HG02588 (cell line): ENCODE data around the gene ETFRF1.
A peak's percentile ranks its signal among the peaks of the same experiment; 100 is the strongest.

ENCODE experiments used
- ATAC-seq: cut with Tn5 transposase; IDR thresholded peaks from one replicate; pipeline ENCODE4 v1.9.1; 2021; ENCODE audit warnings: mild to moderate bottlenecking, moderate library complexity; ENCODE audit not compliant: unreplicated experiment

The ETFRF1 gene

GRCh38 chr12:25208554-25208953, 13.5 kb downstream of the ETFRF1 start:
- ATAC-seq, result no peak

DNA sequence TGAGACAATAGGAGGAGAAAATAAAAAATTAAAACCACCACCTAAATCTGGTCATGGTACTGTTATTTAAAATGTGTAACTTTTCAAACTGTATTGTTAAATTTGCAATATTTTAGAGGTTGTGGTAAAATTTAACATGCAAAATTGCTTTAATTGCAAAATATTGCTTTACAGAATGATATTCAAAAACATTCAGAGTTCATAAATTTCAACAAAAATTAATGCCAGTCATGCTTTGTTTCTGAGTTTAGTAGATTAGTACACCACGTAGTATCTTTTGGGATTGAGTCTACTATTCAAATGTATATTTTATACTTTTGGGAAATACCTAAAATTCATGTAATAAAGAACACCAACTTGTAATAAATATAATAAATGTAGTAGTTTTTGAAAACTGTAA, 18.3 kb downstream of the ETFRF1 start:
- no peak for ATAC-seq

GRCh38 chr12:25236190-25236589, 41.2 kb downstream of the ETFRF1 start:
- no peak for ATAC-seq

DNA sequence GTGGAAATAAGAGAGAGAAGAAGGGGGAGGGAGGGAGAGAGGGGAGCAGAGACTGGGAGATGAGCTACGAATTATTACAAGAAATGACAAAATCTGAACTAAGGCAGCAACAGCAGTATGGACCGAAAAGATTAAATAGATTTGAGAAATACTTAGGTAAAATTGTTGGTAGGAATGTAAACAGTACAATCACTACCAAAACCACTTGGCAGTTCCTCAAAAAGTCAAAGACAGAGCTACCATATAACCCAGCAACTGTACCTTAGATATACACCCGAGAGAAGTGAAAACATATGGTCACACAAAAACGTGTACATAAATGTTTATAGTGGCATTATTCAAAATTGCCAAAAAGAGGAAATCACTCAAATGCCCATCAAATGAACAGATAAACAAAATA, 41.6 kb downstream of the ETFRF1 start:
- ATAC-seq, result no peak

DNA sequence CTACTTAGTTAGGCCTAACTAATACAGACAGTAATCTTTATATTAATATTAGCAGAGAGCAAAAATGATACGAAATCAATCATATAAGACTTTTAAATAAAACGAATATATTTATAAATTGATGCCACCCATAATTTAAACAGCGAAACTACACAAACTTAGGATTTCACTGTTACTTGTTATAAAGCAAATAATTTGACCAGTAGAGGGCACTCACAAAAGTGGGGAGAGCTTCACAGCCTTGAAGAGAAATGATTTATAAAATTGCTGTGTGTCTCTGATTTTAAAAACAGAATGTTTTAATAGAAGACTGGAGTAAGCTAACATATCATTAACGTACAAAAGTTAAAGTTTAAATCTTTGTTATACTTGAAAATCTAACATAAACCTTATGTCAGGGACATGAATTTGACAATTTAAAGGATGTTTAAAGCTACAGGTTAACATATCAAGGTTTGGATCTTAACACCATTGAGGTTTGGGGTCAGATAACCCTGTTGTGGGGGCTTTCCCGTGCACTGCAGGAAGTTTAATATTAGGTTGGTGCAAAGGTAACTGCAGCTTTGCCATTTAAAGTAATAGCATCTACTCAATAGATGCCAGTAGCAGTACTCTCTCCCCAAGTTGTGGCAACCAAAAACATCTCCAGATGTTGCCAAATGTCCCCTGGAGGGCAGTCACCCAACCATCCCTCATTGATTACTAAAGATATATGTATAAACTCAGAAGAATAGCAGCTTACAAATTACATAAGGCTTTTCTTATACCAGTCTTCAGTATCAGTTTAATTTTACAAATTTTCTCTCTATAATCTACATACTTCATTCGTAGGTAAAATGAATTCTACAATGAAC, 46.4 kb downstream of the ETFRF1 start:
- ATAC-seq, result no peak

DNA sequence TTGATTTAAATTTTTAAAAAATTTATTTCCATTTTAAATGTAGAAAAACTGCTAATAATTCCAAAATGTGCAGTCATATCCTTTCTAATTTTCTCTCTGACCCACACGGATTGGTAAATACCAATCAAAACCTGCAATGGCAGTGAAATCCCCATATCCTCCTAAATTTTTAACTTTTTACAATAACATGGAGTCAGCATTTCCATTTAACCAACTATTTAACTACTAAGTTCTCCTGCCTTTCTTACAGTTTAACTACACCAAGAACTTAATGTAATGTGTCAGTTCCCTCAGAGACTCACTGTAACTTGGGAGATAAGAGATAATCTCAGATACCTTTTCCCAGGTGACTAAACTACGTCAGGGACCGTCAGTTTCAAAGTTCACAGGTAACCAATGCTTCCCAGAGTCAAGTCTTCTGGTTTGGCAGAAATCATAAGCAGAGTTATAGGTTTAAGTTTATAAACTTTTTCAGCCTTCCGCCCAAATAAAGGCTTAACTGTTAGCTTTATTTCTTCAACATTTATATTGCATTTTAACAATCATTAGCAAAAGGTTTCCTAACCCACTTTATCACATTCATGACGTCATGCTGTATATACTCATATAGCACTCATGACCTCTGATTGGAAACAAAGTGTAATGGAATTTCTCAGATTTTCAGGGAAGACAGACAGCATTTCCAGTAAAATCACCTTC, 48.1 kb downstream of the ETFRF1 start:
- no peak for ATAC-seq

- ATAC-seq, result no peak
Observed at GRCh38 chr12:25243680-25243990, 48.6 kb downstream of the ETFRF1 start.

GRCh38 chr12:25245491-25245890, 50.5 kb downstream of the ETFRF1 start:
- no peak for ATAC-seq

DNA sequence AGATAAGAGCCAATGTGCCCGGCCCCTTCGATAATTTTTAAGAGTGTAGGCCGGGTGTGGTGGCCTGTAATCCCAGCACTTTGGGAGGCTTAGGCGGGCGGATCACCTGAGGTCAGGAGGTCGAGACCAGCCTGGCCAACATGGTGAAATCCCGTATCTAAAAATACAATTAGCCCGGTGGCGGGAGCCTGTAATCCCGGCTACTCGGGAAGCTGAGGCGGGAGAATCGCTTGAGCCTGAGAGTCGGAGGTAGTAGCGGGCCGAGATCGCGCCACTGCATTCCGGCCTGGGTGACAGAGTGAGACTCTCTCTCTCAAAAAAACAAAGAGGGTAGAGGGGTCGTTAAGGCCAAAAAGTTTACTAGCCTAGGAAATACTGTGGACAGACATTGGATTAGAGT, 53.1 kb downstream of the ETFRF1 start:
- ATAC-seq, result no peak

DNA sequence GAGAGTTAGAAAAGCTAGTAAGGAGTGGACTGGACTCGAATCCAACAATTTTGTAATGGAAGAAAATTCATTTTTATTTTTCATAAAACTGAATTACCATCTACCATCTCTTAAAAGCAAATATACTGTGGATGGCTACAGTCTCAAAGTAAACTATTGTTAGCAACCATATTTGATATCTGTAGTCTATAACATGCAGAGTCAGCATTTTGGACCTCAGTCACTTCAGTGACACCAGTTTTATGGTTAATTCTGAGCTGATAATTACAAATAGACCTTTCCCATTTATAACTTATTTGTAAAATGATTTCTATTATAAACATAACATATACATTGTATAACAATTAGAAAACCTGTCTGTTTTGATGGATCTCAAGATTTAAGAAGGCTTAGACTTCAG, 53.7 kb downstream of the ETFRF1 start:
- ATAC-seq, result no peak

- ATAC-seq, result peak; percentile 40
Observed at GRCh38 chr12:25249931-25250738, 55.1 kb downstream of the ETFRF1 start.

GRCh38 chr12:25250744-25251730, 56.0 kb downstream of the ETFRF1 start, which contains the start of gene KRAS:
Gene KRAS (minus strand): TSS chr12:25250929.
- ATAC-seq, result peak; percentile 82

- ATAC-seq, result no peak
Observed at GRCh38 chr12:25251769-25252168, 56.7 kb downstream of the ETFRF1 start.

- ATAC-seq, result no peak
Observed at GRCh38 chr12:25252946-25253345, 57.9 kb downstream of the ETFRF1 start.

DNA sequence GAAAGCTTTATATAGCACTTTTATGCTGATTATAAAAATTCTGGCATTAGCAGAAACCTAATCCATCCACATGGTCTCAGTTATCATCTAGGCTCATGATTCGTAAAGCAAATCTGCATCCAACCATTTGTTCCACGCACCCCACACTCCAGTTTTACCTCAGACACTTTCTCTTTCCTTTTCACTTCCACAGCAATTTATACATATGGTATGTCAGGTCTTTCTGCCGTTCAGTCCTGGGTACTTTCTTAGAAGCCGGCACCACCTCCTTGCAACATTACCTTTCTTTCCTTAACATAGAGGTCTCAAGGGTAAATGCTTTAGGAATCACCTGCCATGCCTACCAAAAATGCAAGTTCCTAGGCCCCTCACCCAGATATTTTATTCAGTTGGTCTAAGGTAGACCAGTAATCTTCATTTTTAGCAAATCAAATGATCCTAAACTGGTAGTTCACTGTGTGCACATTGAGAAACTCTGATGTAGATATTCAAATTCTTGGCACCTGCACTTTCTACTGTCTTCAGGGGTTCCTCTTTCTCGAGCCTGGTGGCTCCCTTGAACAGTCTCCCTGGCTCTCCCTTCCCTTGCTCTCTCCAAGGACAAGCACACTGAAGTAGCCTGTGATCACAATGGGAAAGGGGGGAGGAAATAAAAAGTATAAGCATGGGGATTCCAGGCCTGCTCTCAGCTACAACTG, 58.5 kb downstream of the ETFRF1 start:
- ATAC-seq, result no peak

DNA sequence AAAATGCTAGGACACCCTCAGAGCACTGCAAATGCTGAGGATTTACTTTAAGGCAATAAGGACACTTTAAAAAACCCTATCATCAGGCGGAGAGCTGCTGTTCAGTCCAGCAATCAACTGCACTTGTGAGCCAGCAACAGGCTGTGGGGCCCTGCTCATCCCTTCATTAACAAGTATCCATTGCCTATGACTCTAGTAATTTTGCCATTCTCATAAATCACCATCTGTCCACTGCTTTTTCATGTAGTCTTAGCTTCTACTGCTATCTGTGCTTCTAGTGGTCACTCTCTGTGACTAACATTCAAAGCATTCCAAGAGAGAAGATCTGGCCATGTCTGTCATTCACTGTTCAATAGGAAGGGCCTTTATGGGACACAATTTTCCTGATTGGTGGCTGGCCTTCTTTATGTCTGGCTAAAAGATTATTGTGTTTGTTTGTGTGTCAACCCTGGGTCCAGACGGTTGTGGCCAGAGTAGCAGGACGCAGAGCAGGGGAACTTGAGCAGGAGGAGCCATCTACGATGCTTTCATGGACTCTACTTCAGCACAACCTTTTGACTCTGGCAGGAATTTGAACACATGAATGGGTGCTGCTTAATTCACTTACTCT, 59.3 kb downstream of the ETFRF1 start:
- ATAC-seq, result no peak
